Esophagus (tissue), 2 donors: Measurements from ENCODE around the gene KHDRBS1. TPM values are rescaled to one million over a fixed set of nuclear protein-coding genes. Genes with fewer than 3 reads are reported as not detected.

Experiments used
- H3K27ac ChIP-seq, 2 donors: one replicate each; pipeline ENCODE4 v1.5.1; 2013; ENCODE audit warnings: low read depth in 2 of 2, mild to moderate bottlenecking in 2 of 2, inconsistent platforms in 1 of 2, low read length in 1 of 2, moderate library complexity in 1 of 2
- H3K27me3 ChIP-seq, 2 donors: one replicate each; pipeline ENCODE4 v1.6.1; 2013; ENCODE audit warnings: low read length in 2 of 2, control low read depth in 1 of 2, mild to moderate bottlenecking in 1 of 2; ENCODE audit not compliant: insufficient read depth in 2 of 2, control insufficient read depth in 1 of 2
- H3K36me3 ChIP-seq, 2 donors: one replicate each; pipeline ENCODE4 v1.6.1; 2013; ENCODE audit warnings: low read length in 1 of 2; ENCODE audit not compliant: control insufficient read depth in 2 of 2, insufficient read depth in 2 of 2
- H3K4me1 ChIP-seq, 2 donors: one replicate each; pipeline ENCODE4 v1.6.1; 2013; ENCODE audit warnings: low read length in 1 of 2; ENCODE audit not compliant: control insufficient read depth in 2 of 2, insufficient read depth in 2 of 2
- H3K4me3 ChIP-seq, 2 donors: one replicate each; pipeline ENCODE4 v1.5.1; 2013; ENCODE audit warnings: low read length in 2 of 2, mild to moderate bottlenecking in 2 of 2, low read depth in 1 of 2, moderate library complexity in 1 of 2
- H3K9me3 ChIP-seq, 2 donors: one replicate each; pipeline ENCODE4 v1.6.1; 2013; ENCODE audit warnings: mild to moderate bottlenecking in 2 of 2, low read depth in 1 of 2, low read length in 1 of 2, moderate library complexity in 1 of 2; ENCODE audit not compliant: control insufficient read depth in 2 of 2, insufficient read depth in 1 of 2
- WGBS, 2 donors: extraction: QIAGEN DNeasy Blood & Tissue Kit; methylation state at CpG; one replicate each; pipeline ENCODE4 v1.1.7; 2013; 5-methylcytosine and 5-hydroxymethylcytosine counted together
- polyA plus RNA-seq, 2 donors: library from polyadenylated mRNA; stranded (reverse); fragments of 200-250 nt; gene quantifications; one replicate each; pipeline ENCODE4 v1.2.3, GENCODE V29; 2013
- donor health status: healthy with polysubstance abuse.
- donor health status: Bipolar disorder and iron deficiency.

The KHDRBS1 gene, protein sequence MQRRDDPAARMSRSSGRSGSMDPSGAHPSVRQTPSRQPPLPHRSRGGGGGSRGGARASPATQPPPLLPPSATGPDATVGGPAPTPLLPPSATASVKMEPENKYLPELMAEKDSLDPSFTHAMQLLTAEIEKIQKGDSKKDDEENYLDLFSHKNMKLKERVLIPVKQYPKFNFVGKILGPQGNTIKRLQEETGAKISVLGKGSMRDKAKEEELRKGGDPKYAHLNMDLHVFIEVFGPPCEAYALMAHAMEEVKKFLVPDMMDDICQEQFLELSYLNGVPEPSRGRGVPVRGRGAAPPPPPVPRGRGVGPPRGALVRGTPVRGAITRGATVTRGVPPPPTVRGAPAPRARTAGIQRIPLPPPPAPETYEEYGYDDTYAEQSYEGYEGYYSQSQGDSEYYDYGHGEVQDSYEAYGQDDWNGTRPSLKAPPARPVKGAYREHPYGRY
- 10 to 100 TPM; 55.1 to 63.4 TPM for polyA plus RNA-seq

- peak within 1 kb of the TSS; percentile 85 to 100 for H3K4me3 ChIP-seq
- 1% methylated on average over 70 to 101 of the region's 101 CpGs for whole genome bisulfite sequencing, 2 donors
- H3K36me3 ChIP-seq = no peaks in the 10 kb centered on the region
- H3K9me3 ChIP-seq = no peaks in the 10 kb centered on the region
- H3K4me1 ChIP-seq = peaks cover 0 to 6% of the 10 kb centered on the region in 2 donors
- peak within 1 kb of the TSS; percentile 100 for H3K27ac ChIP-seq
- H3K27me3 ChIP-seq = no peaks in the 10 kb centered on the region
These were observed at the start of gene KHDRBS1 for GRCh38 chr1:32013386-32014198. KHDRBS1 (plus strand) TSS chr1:32013868; CDS start chr1:32013996, 128 bp downstream.

GRCh38 chr1:31970873-31971272 is 42.8 kb upstream of the KHDRBS1 start:
- H3K4me3 ChIP-seq = no peak overlapping the region
- WGBS, 2 donors = 84 to 86% methylated on average over 3 of the region's 3 CpGs
- no peaks in the 10 kb centered on the region for H3K9me3 ChIP-seq
- H3K27ac ChIP-seq = no peak overlapping the region
- no peaks in the 10 kb centered on the region for H3K4me1 ChIP-seq
- H3K27me3 ChIP-seq = no peaks in the 10 kb centered on the region
- H3K36me3 ChIP-seq = no peaks in the 10 kb centered on the region

DNA sequence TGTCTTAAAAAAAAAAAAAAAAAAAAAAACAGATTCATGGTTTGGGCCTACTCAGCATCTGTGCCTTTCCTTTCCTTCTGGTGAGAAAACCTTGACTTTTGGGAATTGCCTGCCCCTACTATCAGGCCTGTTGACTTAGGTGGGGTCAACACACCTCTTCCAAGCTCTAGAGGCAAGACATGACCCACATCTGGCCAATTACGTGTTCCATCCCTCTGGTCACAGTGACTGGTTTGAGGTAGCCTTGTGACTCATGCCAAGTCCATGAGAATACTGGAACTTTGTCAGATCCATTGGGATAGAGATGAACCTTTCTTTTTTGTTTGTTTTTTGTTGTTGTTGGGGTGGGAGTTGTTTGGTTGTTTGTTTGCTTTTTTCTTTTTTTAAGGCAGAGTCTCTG is 37.3 kb upstream of the KHDRBS1 start:
- Histone ChIP-seq H3K4me3 (no peak overlapping the region), H3K36me3 (no peaks in the 10 kb centered on the region), H3K27ac (no peak overlapping the region), H3K27me3 (no peaks in the 10 kb centered on the region), H3K9me3 (no peaks in the 10 kb centered on the region), H3K4me1 (peaks cover 2 to 6% of the 10 kb centered on the region in 2 donors)
- 85 to 92% methylated on average over 1 of the region's 1 CpG for WGBS, 2 donors

GRCh38 chr1:31977385-31978131 is 36.1 kb upstream of the KHDRBS1 start:
- no peak overlapping the region for H3K27ac ChIP-seq

GRCh38 chr1:31978843-31979400 is 34.7 kb upstream of the KHDRBS1 start:
- Histone ChIP-seq H3K9me3 (no peaks in the 10 kb centered on the region), H3K4me3 (no peak overlapping the region), H3K36me3 (no peaks in the 10 kb centered on the region), H3K27me3 (no peaks in the 10 kb centered on the region), H3K27ac (no peak overlapping the region), H3K4me1 (peaks cover 2 to 6% of the 10 kb centered on the region in 2 donors)
- WGBS, 2 donors = 45 to 48% methylated on average over 4 of the region's 4 CpGs

More at GRCh38 chr1:31977385-31978131, 36.1 kb upstream of the KHDRBS1 start:
- Histone ChIP-seq H3K27me3 (no peaks in the 10 kb centered on the region), H3K4me1 (peaks cover 2 to 6% of the 10 kb centered on the region in 2 donors), H3K9me3 (no peaks in the 10 kb centered on the region), H3K4me3 (no peak overlapping the region), H3K36me3 (no peaks in the 10 kb centered on the region)
- WGBS, 2 donors = 33 to 55% methylated on average over 6 of the region's 6 CpGs

DNA sequence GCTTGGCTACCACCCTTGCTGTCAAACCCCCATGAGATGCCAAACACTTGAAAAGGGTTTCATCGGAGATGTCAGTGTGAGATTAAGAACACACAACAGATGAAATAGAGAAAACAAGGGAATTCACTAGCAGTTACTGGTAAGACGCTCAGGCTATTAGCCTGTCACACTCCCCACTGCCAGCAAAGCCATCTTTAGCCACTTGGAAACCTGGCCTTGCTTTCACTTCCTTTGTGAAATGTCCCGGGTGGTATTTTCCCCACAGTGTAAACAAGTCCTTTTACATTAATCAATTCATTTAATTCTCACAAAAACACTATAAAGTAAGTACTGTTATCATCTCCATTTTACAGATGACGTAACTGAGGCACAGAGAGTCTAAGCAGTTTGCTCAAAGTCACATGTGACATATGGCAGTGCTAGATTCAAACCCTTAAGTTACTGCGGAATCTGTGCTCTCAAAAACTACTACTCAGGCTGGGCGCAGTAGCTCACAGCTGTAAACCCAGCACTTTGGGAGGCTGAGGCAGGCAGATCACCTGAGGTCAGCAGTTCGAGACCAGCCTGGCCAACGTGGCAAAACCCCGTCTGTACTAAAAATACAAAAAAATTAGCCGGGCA is 32.7 kb upstream of the KHDRBS1 start:
- Histone ChIP-seq H3K36me3 (no peaks in the 10 kb centered on the region), H3K4me1 (peaks cover 2 to 6% of the 10 kb centered on the region in 2 donors), H3K27me3 (no peaks in the 10 kb centered on the region), H3K27ac (no peak overlapping the region), H3K9me3 (no peaks in the 10 kb centered on the region), H3K4me3 (no peak overlapping the region)
- WGBS, 2 donors = 76 to 81% methylated on average over 10 of the region's 10 CpGs

DNA sequence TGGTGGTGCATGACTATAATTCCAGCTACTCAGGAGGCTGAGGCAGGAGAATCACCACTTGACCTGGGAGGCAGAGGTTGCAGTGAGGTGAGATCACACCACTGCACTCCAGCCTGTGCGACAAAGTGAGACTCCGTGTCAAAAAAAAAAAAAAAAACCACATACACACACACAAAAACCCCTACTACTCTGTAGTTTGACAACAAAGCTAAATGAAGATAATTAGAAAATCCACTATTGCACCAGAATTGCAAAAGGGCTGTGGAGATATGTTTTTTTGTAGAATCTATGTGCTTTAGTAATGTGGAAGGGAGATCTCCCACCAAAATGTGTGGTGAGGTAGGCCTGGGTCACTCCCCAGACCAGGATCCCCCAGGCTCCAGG is 32.2 kb upstream of the KHDRBS1 start:
- H3K9me3 ChIP-seq = no peaks in the 10 kb centered on the region
- no peaks in the 10 kb centered on the region for H3K27me3 ChIP-seq
- H3K27ac ChIP-seq = no peak overlapping the region
- 53 to 88% methylated on average over 2 of the region's 2 CpGs for WGBS, 2 donors
- no peak overlapping the region for H3K4me3 ChIP-seq
- no peaks in the 10 kb centered on the region for H3K36me3 ChIP-seq
- peaks cover 2 to 6% of the 10 kb centered on the region in 2 donors for H3K4me1 ChIP-seq

DNA sequence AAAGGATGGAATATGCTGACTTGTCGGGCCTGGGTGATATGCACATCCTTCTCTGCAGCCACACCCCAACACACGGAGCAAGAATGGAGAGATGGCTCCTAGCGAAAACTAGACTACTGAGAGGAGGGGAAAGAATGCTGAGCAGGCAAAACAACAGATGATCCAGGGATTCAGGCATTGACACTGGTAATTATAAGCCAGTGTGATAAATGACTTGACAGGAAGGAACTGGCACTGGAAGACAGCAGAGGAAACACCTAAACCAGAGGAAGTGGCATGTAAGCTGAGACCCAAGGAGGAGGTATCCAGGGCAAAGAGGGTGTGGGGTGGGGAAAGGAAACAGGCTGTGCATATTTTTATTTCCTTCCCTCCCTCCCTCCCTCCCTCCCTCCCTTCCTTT is 31.7 kb upstream of the KHDRBS1 start:
- Histone ChIP-seq H3K27ac (no peak overlapping the region), H3K36me3 (no peaks in the 10 kb centered on the region), H3K27me3 (no peaks in the 10 kb centered on the region), H3K9me3 (no peaks in the 10 kb centered on the region), H3K4me3 (no peak overlapping the region), H3K4me1 (peaks cover under 1 to 4% of the 10 kb centered on the region in 2 donors)
- 43 to 45% methylated on average over 3 of the region's 3 CpGs for WGBS, 2 donors
